Astrocyte of the cerebellum (primary cell): ENCODE results near the gene LBX2.
A peak's percentile ranks its signal among the peaks of the same experiment; 100 is the strongest.

Source experiments
- DNase-seq: peaks from one replicate; pipeline ENCODE4 v3.0.0-alpha.2; 2011; ENCODE audit warnings: low read depth
- H3K4me3 ChIP-seq: 2 replicates; pipeline ENCODE4 v1.5.1; 2011; ENCODE audit warnings: mild to moderate bottlenecking, low read depth, low read length, moderate library complexity
- in situ Hi-C: cut with HindIII; loops from 2 replicates; pipeline ENCODE4 v1.10.0; 2017; ENCODE audit warnings: low sequenced_read_pairs
- TF ChIP-seq, protein P1 (sequence below): IDR thresholded peaks from 2 replicates; pipeline ENCODE4 v1.5.1; 2012; ENCODE audit warnings: low read length, low read depth, moderate library complexity, mild to moderate bottlenecking; ENCODE audit errors: missing control alignments

Gene LBX2

DNA sequence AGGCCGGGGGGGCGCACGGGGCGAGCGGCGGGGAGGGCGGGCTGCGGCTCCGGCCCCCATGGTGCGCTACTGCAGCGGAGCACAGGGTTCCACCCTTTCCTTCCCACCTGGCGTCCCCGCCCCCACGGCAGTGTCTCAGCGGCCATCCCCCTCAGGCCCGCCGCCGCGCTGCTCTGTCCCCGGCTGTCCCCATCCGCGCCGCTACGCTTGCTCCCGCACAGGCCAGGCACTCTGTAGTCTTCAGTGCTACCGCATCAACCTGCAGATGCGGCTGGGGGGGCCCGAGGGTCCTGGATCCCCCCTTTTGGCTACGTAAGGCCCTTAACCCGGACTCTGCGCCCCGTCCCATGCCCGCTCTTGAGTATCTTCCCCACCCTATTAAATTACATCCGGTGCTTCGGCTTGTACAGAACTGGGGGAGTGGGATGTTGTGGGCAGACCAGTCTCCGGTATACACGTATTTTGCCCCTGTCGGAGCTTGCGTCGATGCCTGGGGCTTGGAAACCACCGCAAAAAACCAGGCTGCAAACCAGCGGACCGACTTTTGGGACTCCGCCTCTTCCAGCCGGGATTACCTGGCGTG is 41.8 kb downstream of the LBX2 start:
- DNase-seq: no peak

DNA sequence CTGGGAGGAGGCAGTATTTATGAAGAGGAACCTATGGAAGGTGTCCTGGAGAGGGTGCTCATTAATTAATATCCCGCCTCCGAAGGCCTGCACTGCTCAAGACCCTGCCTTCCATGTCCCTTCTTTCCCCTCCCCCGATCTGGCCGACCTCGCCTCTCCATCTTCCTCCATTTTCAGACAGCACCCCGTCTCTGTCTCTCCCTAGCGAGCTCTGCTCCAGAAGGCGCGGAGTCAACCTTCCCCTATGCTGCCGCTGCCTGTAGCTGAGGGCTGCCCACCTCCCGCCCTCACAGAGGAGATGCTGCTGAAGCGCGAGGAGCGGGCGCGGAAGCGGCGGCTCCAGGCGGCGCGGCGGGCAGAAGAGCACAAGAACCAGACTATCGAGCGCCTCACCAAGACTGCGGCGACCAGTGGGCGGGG is 42.3 kb downstream of the LBX2 start:
- peak overlapping the region; percentile 62 for H3K4me3 ChIP-seq
- no peak for DNase-seq
- in situ Hi-C loops: no loop called here
- TF ChIP-seq, protein P1, sequence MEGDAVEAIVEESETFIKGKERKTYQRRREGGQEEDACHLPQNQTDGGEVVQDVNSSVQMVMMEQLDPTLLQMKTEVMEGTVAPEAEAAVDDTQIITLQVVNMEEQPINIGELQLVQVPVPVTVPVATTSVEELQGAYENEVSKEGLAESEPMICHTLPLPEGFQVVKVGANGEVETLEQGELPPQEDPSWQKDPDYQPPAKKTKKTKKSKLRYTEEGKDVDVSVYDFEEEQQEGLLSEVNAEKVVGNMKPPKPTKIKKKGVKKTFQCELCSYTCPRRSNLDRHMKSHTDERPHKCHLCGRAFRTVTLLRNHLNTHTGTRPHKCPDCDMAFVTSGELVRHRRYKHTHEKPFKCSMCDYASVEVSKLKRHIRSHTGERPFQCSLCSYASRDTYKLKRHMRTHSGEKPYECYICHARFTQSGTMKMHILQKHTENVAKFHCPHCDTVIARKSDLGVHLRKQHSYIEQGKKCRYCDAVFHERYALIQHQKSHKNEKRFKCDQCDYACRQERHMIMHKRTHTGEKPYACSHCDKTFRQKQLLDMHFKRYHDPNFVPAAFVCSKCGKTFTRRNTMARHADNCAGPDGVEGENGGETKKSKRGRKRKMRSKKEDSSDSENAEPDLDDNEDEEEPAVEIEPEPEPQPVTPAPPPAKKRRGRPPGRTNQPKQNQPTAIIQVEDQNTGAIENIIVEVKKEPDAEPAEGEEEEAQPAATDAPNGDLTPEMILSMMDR: no peak

More for the DNA sequence above, 41.8 kb downstream of the LBX2 start:
- H3K4me3 ChIP-seq: peak overlapping the region; percentile 62
- in situ Hi-C loops: no loop called here
- TF ChIP-seq, protein P1: no peak

DNA sequence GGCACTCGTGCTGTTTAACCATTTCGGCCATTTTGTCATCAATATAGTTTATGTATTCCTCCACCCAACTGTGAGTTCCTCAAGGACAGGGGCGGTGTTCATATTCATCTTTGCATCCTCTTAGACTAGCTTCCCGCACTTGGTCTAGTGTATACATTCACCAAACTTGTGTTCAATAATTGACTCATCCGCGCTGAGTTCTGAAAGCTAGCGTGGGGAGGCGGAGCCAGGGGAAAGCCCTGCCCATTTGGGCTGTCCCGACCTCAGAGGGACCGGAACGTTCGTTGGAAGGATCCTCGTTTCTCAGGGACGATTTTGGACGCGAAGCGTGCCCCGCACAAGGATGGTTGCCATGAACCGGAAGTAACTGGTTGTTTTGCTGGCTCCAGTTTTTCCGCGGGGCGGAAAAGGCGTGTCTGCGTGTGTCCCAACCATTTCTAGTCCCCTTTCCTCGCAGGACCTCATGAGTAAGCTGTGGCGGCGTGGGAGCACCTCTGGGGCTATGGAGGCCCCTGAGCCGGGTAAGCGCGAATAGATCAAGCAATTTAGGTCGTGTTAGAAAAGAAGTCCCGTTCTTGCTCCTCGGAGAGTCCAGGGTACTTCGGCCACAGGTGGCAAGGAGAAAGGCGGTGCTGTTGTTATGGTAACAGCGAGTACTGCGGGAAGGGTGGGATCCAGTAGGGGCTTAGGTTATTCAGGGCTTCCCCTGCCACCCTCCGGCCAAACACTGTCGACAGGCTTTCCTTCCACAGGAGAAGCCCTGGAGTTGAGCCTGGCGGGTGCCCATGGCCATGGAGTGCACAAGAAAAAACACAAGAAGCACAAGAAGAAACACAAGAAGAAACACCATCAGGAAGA is 44.5 kb downstream of the LBX2 start, which contains the start of gene INO80B:
TSS of gene INO80B (plus strand) at position 434 of the 858 bp plus-strand sequence. CDS start at position 464, 30 bp downstream.
- TF ChIP-seq, protein P1: no peak
- in situ Hi-C loops: no loop called here

DNA sequence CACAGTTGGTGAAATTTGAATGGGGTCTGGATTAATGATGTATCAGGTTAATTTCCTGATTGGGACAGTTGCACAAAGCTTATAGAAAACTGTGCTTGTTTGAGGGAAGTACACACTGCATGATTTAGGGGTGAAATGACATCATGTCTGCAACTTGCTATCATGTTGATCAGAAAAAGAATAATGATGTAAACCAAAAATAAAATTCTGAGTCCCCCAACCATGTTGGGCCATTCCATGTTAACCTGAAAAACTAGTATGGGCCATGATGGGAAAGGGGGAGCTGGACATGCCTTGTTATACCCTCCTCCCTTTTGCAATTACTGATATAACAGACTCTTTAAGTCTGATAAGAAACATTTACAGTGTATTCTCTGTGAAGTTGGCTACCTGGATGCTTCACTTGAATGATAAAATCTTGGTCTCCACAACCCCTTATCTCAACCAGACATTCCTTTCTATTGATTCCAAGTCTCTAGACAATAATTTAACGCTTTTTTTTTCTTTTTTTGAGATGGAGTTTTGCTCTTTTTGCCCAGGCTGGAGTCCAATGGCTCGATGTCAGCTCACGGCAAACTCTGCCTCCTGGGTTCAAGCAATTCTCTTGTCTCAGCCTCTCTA is 48.7 kb downstream of the LBX2 start:
- H3K4me3 ChIP-seq: no peak overlapping the region
- TF ChIP-seq, protein P1: no peak
- no peak for DNase-seq
- in situ Hi-C loops: no loop called here

More for the DNA sequence above, 44.5 kb downstream of the LBX2 start, which contains the start of gene INO80B:
- H3K4me3 ChIP-seq: peak within 1 kb of the TSS; percentile 88
- peak; percentile 97 for DNase-seq

DNA sequence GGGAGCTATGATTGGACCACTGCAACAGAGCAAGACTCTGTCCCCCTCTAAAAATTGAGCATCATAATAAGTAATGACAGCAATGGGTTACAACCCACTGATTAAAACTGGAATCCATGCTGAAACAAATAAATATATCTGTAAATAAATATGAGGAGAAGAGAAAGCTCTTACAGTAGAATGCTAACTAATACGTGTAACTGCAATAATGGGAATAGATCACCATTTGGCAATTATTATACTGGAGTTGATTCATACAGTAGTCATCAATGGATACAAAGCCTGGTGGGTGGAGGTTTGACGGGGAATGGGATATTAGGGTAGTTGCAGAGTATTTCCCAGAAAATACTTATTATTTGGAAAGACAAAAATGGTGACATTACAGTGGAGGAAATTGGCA is 50.6 kb downstream of the LBX2 start:
- no peak overlapping the region for H3K4me3 ChIP-seq
- TF ChIP-seq, protein P1: no peak
- no peak for DNase-seq
- in situ Hi-C loops: no loop called here
